Thoracic aorta (tissue), 2 donors: ENCODE results near the gene MS4A4E. TPM values are rescaled to one million over a fixed set of nuclear protein-coding genes. Genes with fewer than 3 reads are reported as not detected.

Experiments
- ATAC-seq: fragments of 150-250 bp; one replicate; pipeline ENCODE4 v1.8.0; 2017; ENCODE audit warnings: low read depth; ENCODE audit not compliant: insufficient number of reproducible peaks, low FRiP score
- DNase-seq: peaks from one replicate; pipeline ENCODE4 v3.0.0-alpha.2; 2020; ENCODE audit warnings: low spot score
- H3K27ac ChIP-seq, 2 donors: fragments of 200-600 bp; sonication (generic); 1 replicate in 1 of 2; 2 replicates in 1 of 2; pipeline ENCODE4 v1.5.1; 2016; ENCODE audit warnings: mild to moderate bottlenecking in 2 of 2, moderate library complexity in 2 of 2
- H3K27me3 ChIP-seq: fragments of 200-600 bp; sonication (generic); replicated peaks from 2 replicates; pipeline ENCODE4 v1.6.0; 2016; ENCODE audit warnings: mild to moderate bottlenecking; ENCODE audit not compliant: insufficient read depth
- H3K36me3 ChIP-seq: fragments of 200-600 bp; sonication (generic); one replicate; pipeline ENCODE4 v1.5.1; 2016
- H3K4me1 ChIP-seq, 2 donors: fragments of 200-600 bp; sonication (generic); 1 replicate in 1 of 2; 2 replicates in 1 of 2; pipeline versions ENCODE4 v1.5.1 to v1.6.0; 2016; ENCODE audit warnings: low read depth in 2 of 2, mild to moderate bottlenecking in 1 of 2; ENCODE audit not compliant: control insufficient read depth in 1 of 2
- H3K4me3 ChIP-seq: fragments of 200-600 bp; sonication (generic); 2 replicates; pipeline ENCODE4 v1.5.1; 2016; ENCODE audit warnings: mild to moderate bottlenecking
- H3K9me3 ChIP-seq: fragments of 200-600 bp; sonication (generic); 2 replicates; pipeline ENCODE4 v1.5.1; 2016
- CTCF ChIP-seq: fragments of 200-600 bp; sonication (generic); IDR thresholded peaks from one replicate; pipeline ENCODE4 v1.5.1; 2019; ENCODE audit warnings: antibody characterized with exemption
- total RNA-seq, 2 donors: library from RNA; depleted of rRNA; stranded (reverse); fragments of >200 nt; gene quantifications; one replicate each; pipeline versions ENCODE4 v1.1.0 to v1.2.3, GENCODE V29; 2016

The MS4A4E gene
- total RNA-seq, 2 donors from 2014 or later: 1.1 to 13.9 TPM

- H3K4me1 ChIP-seq: no peaks in the 10 kb centered on the region
- H3K27ac ChIP-seq: no peak overlapping the region
- H3K36me3 ChIP-seq: no peaks in the 10 kb centered on the region
- H3K4me3 ChIP-seq: no peak overlapping the region
- H3K9me3 ChIP-seq: no peaks in the 10 kb centered on the region
- ATAC-seq (no peak), DNase-seq (no peak)
- no peak for TF ChIP-seq CTCF
- no peaks in the 10 kb centered on the region for H3K27me3 ChIP-seq
Measured at GRCh38 chr11:60221692-60222091, 21.2 kb downstream of the MS4A4E start.

GRCh38 chr11:60221181-60221580, 21.8 kb downstream of the MS4A4E start:
- Histone ChIP-seq H3K9me3 (no peaks in the 10 kb centered on the region), H3K27me3 (no peaks in the 10 kb centered on the region), H3K4me3 (no peak overlapping the region), H3K4me1 (no peaks in the 10 kb centered on the region), H3K36me3 (no peaks in the 10 kb centered on the region), H3K27ac (no peak overlapping the region)
- TF ChIP-seq CTCF: no peak
- no peak for DNase-seq
- no peak for ATAC-seq

DNA sequence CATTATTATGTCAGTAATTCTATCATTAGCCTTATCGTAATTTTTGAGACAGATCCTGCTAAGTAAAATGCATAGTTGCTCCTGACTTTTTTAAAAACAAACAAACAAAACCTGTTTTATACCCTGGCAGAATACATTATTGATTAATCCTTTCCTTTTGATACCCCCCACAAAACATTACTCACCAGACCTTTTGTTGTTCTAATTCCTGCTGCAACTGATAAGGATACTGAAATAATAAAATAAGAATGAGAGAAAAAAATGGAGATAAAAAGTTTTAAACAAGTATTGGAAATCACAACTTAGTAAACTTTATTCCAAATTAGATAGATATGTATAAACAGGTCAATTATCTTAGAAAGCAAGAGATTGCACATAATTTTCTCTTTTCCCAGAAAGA, 28.6 kb downstream of the MS4A4E start:
- H3K27ac ChIP-seq: no peak overlapping the region
- H3K9me3 ChIP-seq: no peaks in the 10 kb centered on the region
- ATAC-seq (no peak), DNase-seq (no peak)
- H3K36me3 ChIP-seq: no peaks in the 10 kb centered on the region
- H3K4me1 ChIP-seq: no peaks in the 10 kb centered on the region
- no peak for TF ChIP-seq CTCF
- H3K27me3 ChIP-seq: no peaks in the 10 kb centered on the region
- no peak overlapping the region for H3K4me3 ChIP-seq

DNA sequence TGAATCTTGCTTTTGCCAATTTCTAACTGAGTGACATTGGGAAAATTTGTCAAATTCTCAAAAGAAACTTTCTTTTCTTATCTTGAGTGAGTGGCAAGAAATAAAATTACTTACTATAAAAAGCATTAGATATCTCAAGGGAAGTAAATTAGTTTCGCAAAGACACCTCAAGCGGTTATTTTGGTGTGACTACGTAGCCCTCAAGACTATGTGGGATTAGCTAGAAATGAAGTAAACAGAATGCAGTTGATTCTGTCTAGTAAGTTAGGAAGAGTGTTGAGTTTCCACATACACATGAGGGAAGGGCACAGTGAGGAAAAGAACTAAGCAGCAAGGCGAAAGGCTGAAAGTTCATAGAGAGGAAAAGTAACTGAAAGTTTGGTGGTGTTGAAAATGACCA, 31.7 kb downstream of the MS4A4E start:
- Histone ChIP-seq H3K9me3 (no peaks in the 10 kb centered on the region), H3K27ac (no peak overlapping the region), H3K4me3 (no peak overlapping the region), H3K4me1 (no peaks in the 10 kb centered on the region), H3K27me3 (no peaks in the 10 kb centered on the region), H3K36me3 (no peaks in the 10 kb centered on the region)
- DNase-seq: no peak
- no peak for TF ChIP-seq CTCF
- no peak for ATAC-seq

GRCh38 chr11:60209977-60210376, 33.0 kb downstream of the MS4A4E start:
- ATAC-seq (no peak), DNase-seq (no peak)
- H3K36me3 ChIP-seq: no peaks in the 10 kb centered on the region
- no peak overlapping the region for H3K4me3 ChIP-seq
- no peaks in the 10 kb centered on the region for H3K27me3 ChIP-seq
- no peak overlapping the region for H3K27ac ChIP-seq
- no peak for TF ChIP-seq CTCF
- no peaks in the 10 kb centered on the region for H3K9me3 ChIP-seq
- no peaks in the 10 kb centered on the region for H3K4me1 ChIP-seq
